ENCODE results near the gene TRIM54.
A peak's percentile ranks its signal among the peaks of the same experiment; 100 is the strongest.

DNA sequence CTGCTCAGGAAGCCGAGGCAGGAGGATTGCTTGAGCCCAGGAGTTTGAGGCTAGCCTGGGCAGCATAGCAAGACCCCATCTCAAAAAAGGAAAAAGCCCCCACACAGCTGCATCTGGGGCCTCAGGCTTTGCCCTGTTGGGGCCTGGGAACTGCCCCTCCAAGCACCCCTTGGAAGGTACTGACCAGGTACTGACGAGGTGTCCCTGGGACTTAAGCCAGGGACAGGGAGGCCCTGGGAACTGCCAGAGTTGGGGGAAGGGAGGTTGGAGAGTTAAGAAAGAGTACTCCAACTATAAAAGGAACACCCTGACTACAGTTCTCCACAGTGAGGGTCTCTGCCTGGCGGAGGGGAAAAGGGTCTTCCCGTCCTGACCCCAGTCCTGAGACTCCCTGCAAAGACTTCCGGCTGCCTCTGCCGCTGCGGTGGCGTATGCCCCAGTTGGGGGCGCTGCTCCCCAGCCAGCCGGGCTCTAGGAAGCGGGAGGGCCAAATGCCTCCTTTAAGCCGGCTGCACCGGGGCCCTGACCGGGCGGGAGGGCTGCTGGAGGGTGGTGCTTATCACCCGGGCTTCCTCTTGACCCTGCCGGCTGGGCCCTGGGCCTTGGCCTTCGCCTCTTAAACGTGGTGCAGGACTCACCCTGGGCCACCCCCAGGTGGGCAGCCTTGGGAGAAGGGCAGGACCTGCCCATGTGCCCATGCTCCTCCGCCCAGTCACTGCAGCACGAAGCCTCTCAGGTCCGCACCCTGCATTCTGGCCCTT is 32.2 kb upstream of the TRIM54 start:
- TF ChIP-seq, protein P1, sequence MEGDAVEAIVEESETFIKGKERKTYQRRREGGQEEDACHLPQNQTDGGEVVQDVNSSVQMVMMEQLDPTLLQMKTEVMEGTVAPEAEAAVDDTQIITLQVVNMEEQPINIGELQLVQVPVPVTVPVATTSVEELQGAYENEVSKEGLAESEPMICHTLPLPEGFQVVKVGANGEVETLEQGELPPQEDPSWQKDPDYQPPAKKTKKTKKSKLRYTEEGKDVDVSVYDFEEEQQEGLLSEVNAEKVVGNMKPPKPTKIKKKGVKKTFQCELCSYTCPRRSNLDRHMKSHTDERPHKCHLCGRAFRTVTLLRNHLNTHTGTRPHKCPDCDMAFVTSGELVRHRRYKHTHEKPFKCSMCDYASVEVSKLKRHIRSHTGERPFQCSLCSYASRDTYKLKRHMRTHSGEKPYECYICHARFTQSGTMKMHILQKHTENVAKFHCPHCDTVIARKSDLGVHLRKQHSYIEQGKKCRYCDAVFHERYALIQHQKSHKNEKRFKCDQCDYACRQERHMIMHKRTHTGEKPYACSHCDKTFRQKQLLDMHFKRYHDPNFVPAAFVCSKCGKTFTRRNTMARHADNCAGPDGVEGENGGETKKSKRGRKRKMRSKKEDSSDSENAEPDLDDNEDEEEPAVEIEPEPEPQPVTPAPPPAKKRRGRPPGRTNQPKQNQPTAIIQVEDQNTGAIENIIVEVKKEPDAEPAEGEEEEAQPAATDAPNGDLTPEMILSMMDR (IDR thresholded peaks at IDR 0.05) = peak; percentile 56; the same call in 1 of the 2 replicates
- TF ChIP-seq CREB1 (CRISPR knock-in tag; IDR thresholded peaks at IDR 0.05) (no peak), SP1 (CRISPR knock-in tag; conservative IDR thresholded peaks at IDR 0.05) (peak; percentile 60), NFE2L1 (CRISPR knock-in tag; IDR thresholded peaks at IDR 0.05) (0 out of 2 replicates have a peak, but pooled peaks have one; percentile 46), NR3C1 (CRISPR knock-in tag; conservative IDR thresholded peaks at IDR 0.05; ENCODE audit: low read depth) (no peak), SMAD3 (CRISPR knock-in tag; IDR thresholded peaks at IDR 0.05; ENCODE audit: borderline replicate concordance) (0 out of 2 replicates have a peak, but pooled peaks have one; percentile 18), MYBL2 (CRISPR knock-in tag; IDR thresholded peaks at IDR 0.05) (no peak), FOXJ3 (CRISPR knock-in tag; IDR thresholded peaks at IDR 0.05; ENCODE audit: borderline replicate concordance) (no peak)
- TF ChIP-seq, protein P2, sequence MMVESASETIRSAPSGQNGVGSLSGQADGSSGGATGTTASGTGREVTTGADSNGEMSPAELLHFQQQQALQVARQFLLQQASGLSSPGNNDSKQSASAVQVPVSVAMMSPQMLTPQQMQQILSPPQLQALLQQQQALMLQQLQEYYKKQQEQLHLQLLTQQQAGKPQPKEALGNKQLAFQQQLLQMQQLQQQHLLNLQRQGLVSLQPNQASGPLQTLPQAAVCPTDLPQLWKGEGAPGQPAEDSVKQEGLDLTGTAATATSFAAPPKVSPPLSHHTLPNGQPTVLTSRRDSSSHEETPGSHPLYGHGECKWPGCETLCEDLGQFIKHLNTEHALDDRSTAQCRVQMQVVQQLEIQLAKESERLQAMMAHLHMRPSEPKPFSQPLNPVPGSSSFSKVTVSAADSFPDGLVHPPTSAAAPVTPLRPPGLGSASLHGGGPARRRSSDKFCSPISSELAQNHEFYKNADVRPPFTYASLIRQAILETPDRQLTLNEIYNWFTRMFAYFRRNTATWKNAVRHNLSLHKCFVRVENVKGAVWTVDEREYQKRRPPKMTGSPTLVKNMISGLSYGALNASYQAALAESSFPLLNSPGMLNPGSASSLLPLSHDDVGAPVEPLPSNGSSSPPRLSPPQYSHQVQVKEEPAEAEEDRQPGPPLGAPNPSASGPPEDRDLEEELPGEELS (CRISPR knock-in tag; IDR thresholded peaks at IDR 0.05) = no peak
- TF ChIP-seq, protein P3, sequence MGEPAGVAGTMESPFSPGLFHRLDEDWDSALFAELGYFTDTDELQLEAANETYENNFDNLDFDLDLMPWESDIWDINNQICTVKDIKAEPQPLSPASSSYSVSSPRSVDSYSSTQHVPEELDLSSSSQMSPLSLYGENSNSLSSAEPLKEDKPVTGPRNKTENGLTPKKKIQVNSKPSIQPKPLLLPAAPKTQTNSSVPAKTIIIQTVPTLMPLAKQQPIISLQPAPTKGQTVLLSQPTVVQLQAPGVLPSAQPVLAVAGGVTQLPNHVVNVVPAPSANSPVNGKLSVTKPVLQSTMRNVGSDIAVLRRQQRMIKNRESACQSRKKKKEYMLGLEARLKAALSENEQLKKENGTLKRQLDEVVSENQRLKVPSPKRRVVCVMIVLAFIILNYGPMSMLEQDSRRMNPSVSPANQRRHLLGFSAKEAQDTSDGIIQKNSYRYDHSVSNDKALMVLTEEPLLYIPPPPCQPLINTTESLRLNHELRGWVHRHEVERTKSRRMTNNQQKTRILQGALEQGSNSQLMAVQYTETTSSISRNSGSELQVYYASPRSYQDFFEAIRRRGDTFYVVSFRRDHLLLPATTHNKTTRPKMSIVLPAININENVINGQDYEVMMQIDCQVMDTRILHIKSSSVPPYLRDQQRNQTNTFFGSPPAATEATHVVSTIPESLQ (CRISPR knock-in tag; IDR thresholded peaks at IDR 0.05) = no peak
